GM12874 (cell line): ENCODE measurements around the gene ARHGEF39.

Experiments
- CTCF ChIP-seq: IDR thresholded peaks from 2 replicates; pipeline ENCODE4 v1.5.1; 2011; ENCODE audit warnings: low read depth, mild to moderate bottlenecking, control low read depth, low read length, moderate library complexity; ENCODE audit not compliant: insufficient read depth

Gene ARHGEF39

GRCh38 chr9:35664531-35665470, at the start of gene ARHGEF39:
Gene ARHGEF39, minus strand, starts transcription at chr9:35665195. Its CDS starts 26 bp downstream, at chr9:35665169.
- peak; percentile 53 for TF ChIP-seq CTCF

GRCh38 chr9:35714123-35714522, 49.1 kb upstream of the ARHGEF39 start:
- TF ChIP-seq CTCF = no peak

- no peak for TF ChIP-seq CTCF
These were observed 48.6 kb upstream of the ARHGEF39 start for GRCh38 chr9:35713578-35713977.

GRCh38 chr9:35712762-35713400, 47.9 kb upstream of the ARHGEF39 start:
- no peak for TF ChIP-seq CTCF

GRCh38 chr9:35711501-35712428, 46.8 kb upstream of the ARHGEF39 start:
- TF ChIP-seq CTCF = no peak

- TF ChIP-seq CTCF = no peak
These were observed 46.0 kb upstream of the ARHGEF39 start for GRCh38 chr9:35710818-35711500.
